ENCODE data around the gene WDR3. TPM values are rescaled to one million over a fixed set of nuclear protein-coding genes. Genes with fewer than 3 reads are reported as not detected.

Gene WDR3
- total and polyA plus RNA-seq, 2 donors from 2014 or later, result 3.6 to 20.9 TPM

- Histone ChIP-seq H3K9me3 (ENCODE audit: control insufficient read depth in 2 of 3, insufficient read depth in 1 of 3, low read length in 3 of 3) (no peaks in the 10 kb centered on the region), H3K9ac (ENCODE audit: low read length in 3 of 3) (no peak overlapping the region), H3K4me3 (ENCODE audit: low read length in 3 of 3) (no peak overlapping the region), H3K27me3 (ENCODE audit: control insufficient read depth, insufficient read depth, low read length) (no peaks in the 10 kb centered on the region), H3K36me3 (ENCODE audit: control insufficient read depth in 2 of 3, insufficient read depth in 3 of 3, low read length in 3 of 3) (no peaks in the 10 kb centered on the region), H3K27ac (ENCODE audit: low read depth in 2 of 2, low read length in 2 of 2) (no peak overlapping the region), H3K4me1 (ENCODE audit: control insufficient read depth in 2 of 3, insufficient read depth in 2 of 3, low read depth in 1 of 3, low read length in 3 of 3) (no peaks in the 10 kb centered on the region)
- DNase-seq, result no peak
- TF ChIP-seq CTCF (IDR thresholded peaks at IDR 0.05; ENCODE audit: borderline replicate concordance, extremely low read depth, insufficient read depth), result no peak
- no peak for FAIRE-seq
- intact Hi-C loops (cut with DNase I), result no loop called here
Measured at GRCh38 chr1:118007391-118007790, 77.9 kb downstream of the WDR3 start.

DNA sequence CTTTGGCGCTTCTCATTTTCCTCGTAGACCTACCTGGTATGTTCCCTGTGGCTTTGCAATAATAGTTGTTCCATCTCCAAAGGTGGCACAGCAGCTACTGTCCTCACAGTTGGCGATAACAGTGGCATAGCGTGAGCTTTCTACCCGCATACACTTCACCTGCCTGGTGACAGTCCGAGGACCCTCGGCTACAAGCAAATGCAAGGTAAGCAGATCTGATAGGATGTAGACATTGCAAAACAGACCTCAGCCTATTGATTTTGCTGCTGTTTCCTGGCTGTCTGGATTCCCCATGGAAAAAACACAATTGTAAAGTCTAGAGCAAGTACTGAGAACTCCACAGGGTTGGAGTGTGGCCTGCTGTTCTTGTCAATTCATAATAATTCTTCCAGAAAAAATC lies 78.5 kb downstream of the WDR3 start:
- Histone ChIP-seq H3K27me3 (ENCODE audit: control insufficient read depth, insufficient read depth, low read length) (no peaks in the 10 kb centered on the region), H3K9me3 (ENCODE audit: control insufficient read depth in 2 of 3, insufficient read depth in 1 of 3, low read length in 3 of 3) (no peaks in the 10 kb centered on the region), H3K4me1 (ENCODE audit: control insufficient read depth in 2 of 3, insufficient read depth in 2 of 3, low read depth in 1 of 3, low read length in 3 of 3) (no peaks in the 10 kb centered on the region), H3K4me3 (ENCODE audit: low read length in 3 of 3) (no peak overlapping the region), H3K9ac (ENCODE audit: low read length in 3 of 3) (no peak overlapping the region), H3K27ac (ENCODE audit: low read depth in 2 of 2, low read length in 2 of 2) (no peak overlapping the region), H3K36me3 (ENCODE audit: control insufficient read depth in 2 of 3, insufficient read depth in 3 of 3, low read length in 3 of 3) (no peaks in the 10 kb centered on the region)
- TF ChIP-seq CTCF (IDR thresholded peaks at IDR 0.05; ENCODE audit: borderline replicate concordance, extremely low read depth, insufficient read depth), result no peak
- DNase-seq (no peak), FAIRE-seq (no peak)
- intact Hi-C loops (cut with DNase I), result no loop called here

DNA sequence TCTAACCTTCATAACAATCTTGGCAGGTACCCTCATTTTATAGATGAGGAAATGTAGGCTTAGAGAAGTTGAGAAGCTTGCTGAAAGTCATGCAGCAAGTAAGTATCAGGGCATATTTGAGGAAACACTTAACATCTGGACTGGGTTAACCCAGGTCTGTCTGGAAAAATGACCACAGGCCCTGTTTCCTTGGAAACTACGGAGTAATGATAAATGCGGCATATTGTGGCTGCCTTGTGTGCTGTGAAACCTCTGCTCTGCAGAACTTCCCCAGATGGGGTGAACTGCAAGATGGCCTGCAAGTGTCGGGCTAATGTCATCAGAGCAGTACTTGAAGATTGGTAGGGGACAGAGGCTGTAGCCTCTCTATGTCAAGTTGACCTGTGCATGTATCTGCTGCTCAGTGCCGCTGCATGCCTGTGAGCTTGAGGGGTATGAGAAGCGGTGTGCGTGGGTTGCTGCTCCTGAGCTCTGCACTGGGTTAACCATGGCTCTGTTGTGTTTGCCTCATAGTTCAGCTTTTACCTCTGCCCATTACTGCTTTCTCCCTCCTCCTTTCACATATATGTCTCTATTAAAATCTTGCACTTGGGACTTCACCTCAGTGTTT lies 83.1 kb downstream of the WDR3 start:
- Histone ChIP-seq H3K27ac (ENCODE audit: low read depth in 2 of 2, low read length in 2 of 2) (no peak overlapping the region), H3K9ac (ENCODE audit: low read length in 3 of 3) (no peak overlapping the region), H3K27me3 (ENCODE audit: control insufficient read depth, insufficient read depth, low read length) (no peaks in the 10 kb centered on the region), H3K9me3 (ENCODE audit: control insufficient read depth in 2 of 3, insufficient read depth in 1 of 3, low read length in 3 of 3) (no peaks in the 10 kb centered on the region), H3K36me3 (ENCODE audit: control insufficient read depth in 2 of 3, insufficient read depth in 3 of 3, low read length in 3 of 3) (no peaks in the 10 kb centered on the region), H3K4me3 (ENCODE audit: low read length in 3 of 3) (no peak overlapping the region), H3K4me1 (ENCODE audit: control insufficient read depth in 2 of 3, insufficient read depth in 2 of 3, low read depth in 1 of 3, low read length in 3 of 3) (no peaks in the 10 kb centered on the region)
- no peak for TF ChIP-seq CTCF (IDR thresholded peaks at IDR 0.05; ENCODE audit: borderline replicate concordance, extremely low read depth, insufficient read depth)
- DNase-seq (peak in 1 of 5 donors; percentile 42), FAIRE-seq (no peak)
- intact Hi-C loops (cut with DNase I), result no loop called here

DNA sequence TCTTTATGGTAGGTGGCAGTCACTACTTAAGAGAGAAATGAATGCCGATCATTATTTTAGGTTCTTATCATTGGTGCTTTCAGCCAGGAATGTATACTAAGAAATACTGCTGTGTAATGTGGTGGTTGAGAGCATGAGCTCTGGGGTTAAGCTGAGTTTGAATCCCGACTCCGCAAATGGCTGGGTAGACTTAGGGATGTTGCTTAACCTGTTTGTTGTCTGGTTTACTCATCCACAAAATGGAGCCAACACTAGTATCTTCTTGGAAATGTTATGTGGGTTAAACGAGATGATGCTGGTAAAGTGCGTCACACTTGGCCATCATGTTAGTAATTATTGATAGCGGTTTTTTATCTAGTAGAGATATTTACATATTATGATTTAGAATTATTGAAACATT lies 83.8 kb downstream of the WDR3 start:
- H3K27ac ChIP-seq (ENCODE audit: low read depth in 2 of 2, low read length in 2 of 2), result no peak overlapping the region
- H3K4me3 ChIP-seq (ENCODE audit: low read length in 3 of 3), result no peak overlapping the region
- H3K4me1 ChIP-seq (ENCODE audit: control insufficient read depth in 2 of 3, insufficient read depth in 2 of 3, low read depth in 1 of 3, low read length in 3 of 3), result no peaks in the 10 kb centered on the region
- no peak overlapping the region for H3K9ac ChIP-seq (ENCODE audit: low read length in 3 of 3)
- no peaks in the 10 kb centered on the region for H3K36me3 ChIP-seq (ENCODE audit: control insufficient read depth in 2 of 3, insufficient read depth in 3 of 3, low read length in 3 of 3)
- FAIRE-seq (no peak), DNase-seq (no peak)
- TF ChIP-seq CTCF (IDR thresholded peaks at IDR 0.05; ENCODE audit: borderline replicate concordance, extremely low read depth, insufficient read depth), result no peak
- intact Hi-C loops (cut with DNase I), result no loop called here
- no peaks in the 10 kb centered on the region for H3K9me3 ChIP-seq (ENCODE audit: control insufficient read depth in 2 of 3, insufficient read depth in 1 of 3, low read length in 3 of 3)
- no peaks in the 10 kb centered on the region for H3K27me3 ChIP-seq (ENCODE audit: control insufficient read depth, insufficient read depth, low read length)
